Articular chondrocyte of knee joint (primary cell): ENCODE data around the gene KCNH8. TPM values are rescaled to one million over a fixed set of nuclear protein-coding genes. Genes with fewer than 3 reads are reported as not detected.

Experiments
- small RNA-seq: library from RNA; depleted of rRNA; stranded (forward); fragments of <200 nt; gene quantifications from one replicate; pipeline ENCODE3, GENCODE V24; 2012
- total RNA-seq: library from RNA; depleted of rRNA; stranded (reverse); fragments of >200 nt; gene quantifications from 2 replicates; pipeline ENCODE4 v1.2.3, GENCODE V29; 2012

The KCNH8 gene
- not detected in 2 replicates for total RNA-seq

GRCh38 chr3:19147905-19148767, at the start of gene KCNH8:
Gene KCNH8 (plus strand): TSS chr3:19148510. CDS start chr3:19148720, 210 bp downstream.

Small RNAs within 50 kb of the gene (small RNA-seq; reads per million reads assigned to genes)
- gene MIR4791, result not detected
